HepG2 (cell line): ENCODE measurements around the gene PARP14. TPM values are rescaled to one million over a fixed set of nuclear protein-coding genes. Genes with fewer than 3 reads are reported as not detected.

Source experiments
- CBX5 ChIP-seq: sonication (generic); formaldehyde crosslinking; IDR thresholded peaks from 2 replicates; pipeline ENCODE4 v1.4.0; 2020; ENCODE audit warnings: missing genetic modification reagents, borderline replicate concordance
- DPF2 ChIP-seq: sonication (generic); formaldehyde crosslinking; IDR thresholded peaks from 2 replicates; pipeline ENCODE4 v1.4.0; 2020; ENCODE audit warnings: mild to moderate bottlenecking, low read depth, missing genetic modification reagents, borderline replicate concordance
- FOXA3 ChIP-seq: IDR thresholded peaks from 2 replicates; pipeline ENCODE4 v1.6.1; 2016; ENCODE audit warnings: missing genetic modification reagents, missing compliant biosample characterization
- HHEX ChIP-seq: IDR thresholded peaks from 2 replicates; pipeline ENCODE4 v1.6.1; 2016; ENCODE audit warnings: control low read depth
- HOXA9 ChIP-seq: sonication (generic); formaldehyde crosslinking; IDR thresholded peaks from 2 replicates; pipeline ENCODE4 v1.8.1; 2022; ENCODE audit warnings: missing genetic modification reagents, mild to moderate bottlenecking, moderate library complexity, borderline replicate concordance
- KAT8 ChIP-seq: IDR thresholded peaks from 2 replicates; pipeline ENCODE4 v1.6.1; 2016; ENCODE audit warnings: missing genetic modification reagents, missing compliant biosample characterization
- NFIC ChIP-seq: IDR thresholded peaks from 2 replicates; pipeline ENCODE4 v1.6.1; 2012; ENCODE audit warnings: mild to moderate bottlenecking, low read length, inconsistent platforms
- RERE ChIP-seq: IDR thresholded peaks from 2 replicates; pipeline ENCODE4 v1.6.1; 2016; ENCODE audit warnings: low read depth, missing genetic modification reagents, missing compliant biosample characterization
- RXRB ChIP-seq: IDR thresholded peaks from 2 replicates; pipeline ENCODE4 v1.6.1; 2016; ENCODE audit warnings: borderline replicate concordance, missing genetic modification reagents, missing compliant biosample characterization
- SMARCE1 ChIP-seq: fragments of 450-650 bp; IDR thresholded peaks from 2 replicates; pipeline ENCODE4 v1.6.1; 2017; ENCODE audit warnings: borderline replicate concordance
- THAP9 ChIP-seq: sonication (generic); formaldehyde crosslinking; IDR thresholded peaks from 2 replicates; pipeline ENCODE4; 2020; ENCODE audit warnings: missing genetic modification reagents, mild to moderate bottlenecking, borderline replicate concordance
- ZNF263 ChIP-seq: sonication (generic); formaldehyde crosslinking; IDR thresholded peaks from 2 replicates; pipeline ENCODE4 v1.4.0; 2020; ENCODE audit warnings: missing genetic modification reagents
- ZNF501 ChIP-seq: sonication (generic); formaldehyde crosslinking; IDR thresholded peaks from 2 replicates; pipeline ENCODE4 v1.5.1; 2020; ENCODE audit warnings: mild to moderate bottlenecking, moderate library complexity, missing genetic modification reagents
- ZNF670 ChIP-seq: sonication (generic); formaldehyde crosslinking; IDR thresholded peaks from 2 replicates; pipeline ENCODE4 v1.8.0; 2022; ENCODE audit warnings: mild to moderate bottlenecking, missing genetic modification reagents, borderline replicate concordance
- ZNF710 ChIP-seq: sonication (generic); formaldehyde crosslinking; IDR thresholded peaks from 2 replicates; pipeline ENCODE4 v1.5.0; 2020; ENCODE audit warnings: mild to moderate bottlenecking, missing genetic modification reagents, borderline replicate concordance
- ZNF777 ChIP-seq: sonication (generic); formaldehyde crosslinking; IDR thresholded peaks from 2 replicates; pipeline ENCODE4 v1.4.0; 2020; ENCODE audit warnings: missing genetic modification reagents
- ZNF883 ChIP-seq: sonication (generic); formaldehyde crosslinking; IDR thresholded peaks from 2 replicates; pipeline ENCODE4 v1.5.1; 2020; ENCODE audit warnings: mild to moderate bottlenecking, missing genetic modification reagents; ENCODE audit errors: not compliant biosample characterization
- ZSCAN29 ChIP-seq: sonication (generic); formaldehyde crosslinking; conservative IDR thresholded peaks from 2 replicates; pipeline ENCODE4 v1.4.0; 2020; ENCODE audit warnings: mild to moderate bottlenecking, missing genetic modification reagents
- ZSCAN30 ChIP-seq: sonication (generic); formaldehyde crosslinking; IDR thresholded peaks from 2 replicates; pipeline ENCODE4 v1.5.0; 2020; ENCODE audit warnings: mild to moderate bottlenecking, missing genetic modification reagents
- polyA plus RNA-seq, 8 experiments: library from polyadenylated mRNA; depleted of rRNA in 3 of 8; stranded (reverse) in 7 of 8; unstranded in 1 of 8; fragments of >200 nt; fragmentation: Illumina TruSeq in 4 of 8; extraction: Trizol in 4 of 8; gene quantifications; 2 replicates each; pipeline versions ENCODE4 v1.2.1 to v1.2.3, GENCODE V29; 2011 to 2016; ENCODE audit warnings: low read depth in 4 of 8, missing spikeins in 1 of 8, mixed read lengths in 1 of 8; ENCODE audit not compliant: insufficient read depth in 1 of 8
- total RNA-seq, 5 experiments: library from RNA; depleted of rRNA; stranded (reverse); fragments of >200 nt; fragmentation: Illumina TruSeq; extraction: Trizol; gene quantifications; 2 replicates each; pipeline ENCODE4 v1.2.3, GENCODE V29; 2016; ENCODE audit warnings: low read depth in 1 of 5

The PARP14 gene
- total and polyA plus RNA-seq, 2 of the 13 experiments (the other 11 are each of a cell fraction or from before 2014, with no cell fraction given): 9.0 to 19.1 TPM

GRCh38 chr3:122651233-122651907, 29.3 kb upstream of the PARP14 start (continued):
- TF ChIP-seq RXRB (CRISPR knock-in tag) (peak; percentile 91), DPF2 (peak; percentile 98), CBX5 (peak; percentile 93), ZSCAN30 (CRISPR knock-in tag) (peak; percentile 95), ZNF263 (CRISPR knock-in tag) (peak; percentile 57; the same call in 1 of the 2 replicates), THAP9 (CRISPR knock-in tag) (peak; percentile 32; the same call in 1 of the 2 replicates), RERE (CRISPR knock-in tag) (peak; percentile 100), HOXA9 (CRISPR knock-in tag) (peak; percentile 75; the same call in 1 of the 2 replicates), ZNF710 (CRISPR knock-in tag) (peak; percentile 59; the same call in 1 of the 2 replicates), ZNF777 (CRISPR knock-in tag) (peak; percentile 48; the same call in 1 of the 2 replicates), HHEX (CRISPR knock-in tag) (peak; percentile 99), ZNF670 (CRISPR knock-in tag) (peak; percentile 75; the same call in 1 of the 2 replicates), ZNF501 (CRISPR knock-in tag) (peak; percentile 63), FOXA3 (peak; percentile 100), NFIC (peak; percentile 89), ZSCAN29 (CRISPR knock-in tag) (0 out of 2 replicates have a peak, but pooled peaks have one; percentile 68), ZNF883 (peak; percentile 26), SMARCE1 (peak; percentile 87; the same call in 1 of the 2 replicates), KAT8 (CRISPR knock-in tag) (peak; percentile 80)
